H1 (cell line): ENCODE measurements around the gene SIK2. TPM values are rescaled to one million over a fixed set of nuclear protein-coding genes. Genes with fewer than 3 reads are reported as not detected.

Source experiments
- GABPA ChIP-seq: IDR thresholded peaks from 2 replicates; pipeline ENCODE4 v1.6.1; 2011; ENCODE audit warnings: mild to moderate bottlenecking, low read length, moderate library complexity, borderline replicate concordance; ENCODE audit not compliant: insufficient read depth
- HDAC2 ChIP-seq, 2 experiments: fragments of 300-600 bp in 1 of 2; sonication (generic) in 1 of 2; IDR thresholded peaks; 2 replicates each; pipeline ENCODE4 v1.6.1; 2011 to 2012; ENCODE audit warnings: low read depth in 2 of 2, low read length in 2 of 2, mild to moderate bottlenecking in 2 of 2, moderate library complexity in 2 of 2, borderline replicate concordance in 1 of 2, inconsistent platforms in 1 of 2
- HDAC6 ChIP-seq: IDR thresholded peaks from one replicate; pipeline ENCODE4 v1.7.1; 2012; ENCODE audit warnings: low read depth, mild to moderate bottlenecking, inconsistent platforms, low read length, moderate library complexity
- JUN ChIP-seq: IDR thresholded peaks from 2 replicates; pipeline ENCODE4 v1.6.1; 2011; ENCODE audit warnings: low read depth, mild to moderate bottlenecking, improper control_type of control experiment, low read length
- NANOG ChIP-seq: IDR thresholded peaks from 2 replicates; pipeline ENCODE4 v1.6.1; 2011; ENCODE audit warnings: low read length, low read depth, mild to moderate bottlenecking, inconsistent platforms; ENCODE audit not compliant: insufficient read depth, poor library complexity, severe bottlenecking
- RAD21 ChIP-seq, 2 experiments: IDR thresholded peaks in 1 of 2; conservative IDR thresholded peaks in 1 of 2; 2 replicates each; pipeline ENCODE4 v1.6.1; 2011; ENCODE audit warnings: low read depth in 2 of 2, low read length in 2 of 2, improper control_type of control experiment in 1 of 2, inconsistent platforms in 1 of 2, mild to moderate bottlenecking in 1 of 2, moderate library complexity in 1 of 2
- TAF1 ChIP-seq: IDR thresholded peaks from 2 replicates; pipeline ENCODE4 v1.6.1; 2011; ENCODE audit warnings: mild to moderate bottlenecking, low read depth, low read length
- TBP ChIP-seq: IDR thresholded peaks from 2 replicates; pipeline ENCODE4 v1.6.1; 2011; ENCODE audit warnings: low read depth, low read length, improper control_type of control experiment
- YY1 ChIP-seq: IDR thresholded peaks from 2 replicates; pipeline ENCODE4 v1.6.1; 2011; ENCODE audit warnings: low read depth, mild to moderate bottlenecking, low read length
- polyA plus RNA-seq, 7 experiments: library from polyadenylated mRNA; depleted of rRNA in 3 of 7; stranded (reverse) in 5 of 7; unstranded in 2 of 7; fragments of >200 nt in 5 of 7; fragments of 200-250 nt in 2 of 7; gene quantifications; 1 replicate in 5 of 7; 2 replicates in 1 of 7; 4 replicates in 1 of 7; pipeline versions ENCODE4 v1.2.1 to v1.2.3, GENCODE V29; 2011 to 2013; ENCODE audit warnings: missing spikeins in 2 of 7, mixed read lengths in 2 of 7
- total RNA-seq: library from RNA; stranded (reverse); fragmentation: NEBNext Ultra II Directional; extraction: Animal tissue kit (Norgen Biotek cat#: 25700); gene quantifications from 2 replicates; pipeline ENCODE4 v1.2.1, GENCODE V29; 2021

Gene SIK2
- total and polyA plus RNA-seq, 2 of the 8 experiments (the other 6 are each of a cell fraction or from before 2014, with no cell fraction given) = 8.8 to 11.2 TPM

GRCh38 chr11:111697933-111698371, 95.7 kb downstream of the SIK2 start (continued):
- TF ChIP-seq HDAC6 (no peak), HDAC2 (IDR thresholded peaks at IDR 0.05; ENCODE audit: borderline replicate concordance in 1 of 2, low read depth in 2 of 2, low read length in 2 of 2) (no peak), NANOG (no peak), TAF1 (no peak), GABPA (no peak), YY1 (no peak), JUN (no peak), TBP (no peak), RAD21 (IDR thresholded peaks at IDR 0.05 in 1 of 2, conservative IDR thresholded peaks at IDR 0.05 in 1 of 2; ENCODE audit: low read depth in 2 of 2, low read length in 2 of 2) (no peak)
